GM18507 (cell line): ENCODE measurements around the gene STARD3NL.
"Not testable (repeated sequence)": the region's sequence is repeated elsewhere in the genome, so short reads cannot be mapped to it uniquely, and the experiment has no call there.

Source experiments
- DNase-seq: peaks from one replicate; pipeline ENCODE4 v3.0.0; 2011; ENCODE audit warnings: low read depth; ENCODE audit not compliant: insufficient read length; ENCODE audit errors: extremely low spot score
- FAIRE-seq: peaks from 2 replicates; lab custom pipeline; 2011; peaks lifted over from hg19 to GRCh38; lab: Jason Lieb, UNC

The STARD3NL gene

DNA sequence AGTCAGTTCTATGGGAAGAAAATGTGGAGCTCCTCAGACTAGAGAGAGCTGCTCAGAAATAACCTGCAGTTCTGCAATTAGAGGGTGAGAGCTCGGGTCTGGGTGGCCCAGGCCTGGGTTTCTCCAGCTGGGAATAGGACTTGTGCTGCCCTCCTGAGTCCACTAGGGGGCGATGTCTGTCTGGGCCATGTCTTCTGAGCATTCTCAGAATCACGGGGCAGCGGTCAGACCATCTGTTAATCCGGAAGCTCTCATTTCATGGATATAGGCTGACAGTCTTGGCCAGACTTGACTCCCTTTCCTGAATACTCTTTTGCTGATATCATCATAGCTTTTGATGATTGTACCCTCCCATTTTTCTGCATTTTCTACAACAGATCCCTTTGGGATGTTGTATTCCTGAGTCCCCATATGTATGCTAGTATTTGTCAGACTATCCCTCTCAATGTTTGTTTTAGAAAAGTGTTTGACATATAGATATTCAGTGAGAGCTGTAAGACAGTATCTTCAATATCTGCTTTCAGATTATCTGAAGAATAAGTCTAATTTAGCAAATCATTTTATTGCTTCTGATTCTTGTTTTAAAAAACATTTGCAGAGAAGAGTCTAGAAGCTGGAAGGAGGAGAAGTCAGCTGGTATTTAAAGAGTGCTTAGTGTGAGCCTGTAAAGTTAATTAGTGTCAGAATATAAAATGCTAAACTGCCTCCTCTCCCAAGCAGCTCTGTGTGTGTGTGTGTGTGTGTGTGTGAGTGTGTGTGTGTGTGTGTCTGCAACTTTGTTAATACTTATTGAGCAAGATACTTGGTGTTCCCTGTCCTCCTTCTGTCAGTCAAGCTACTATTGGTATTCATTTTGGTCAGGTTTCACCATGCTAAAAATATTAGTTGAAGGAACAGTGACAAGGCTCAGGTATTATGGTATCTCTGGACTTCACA, 38.0 kb downstream of the STARD3NL start:
- peak; percentile 62 for DNase-seq
- peak; percentile 96 for FAIRE-seq

DNA sequence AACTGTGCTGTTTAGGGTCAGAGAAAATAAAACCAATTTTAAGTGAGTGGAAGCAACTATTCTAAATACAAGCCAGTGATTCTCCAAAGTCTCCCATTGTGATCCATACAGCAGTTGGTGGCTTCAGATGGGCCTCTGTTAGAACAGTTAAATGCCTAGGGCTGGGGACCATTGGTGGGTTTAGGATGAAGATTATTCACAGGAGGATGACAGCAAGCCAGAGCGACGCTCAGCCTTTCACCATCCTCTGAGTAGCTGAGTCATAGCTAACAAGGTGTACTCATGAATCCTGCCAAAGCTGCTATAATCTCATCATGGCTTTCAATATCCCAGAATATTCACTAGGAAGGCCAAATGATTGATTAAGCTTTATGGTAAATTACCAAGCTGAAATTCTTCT, 39.6 kb downstream of the STARD3NL start:
- FAIRE-seq (no peak), DNase-seq (no peak)

DNA sequence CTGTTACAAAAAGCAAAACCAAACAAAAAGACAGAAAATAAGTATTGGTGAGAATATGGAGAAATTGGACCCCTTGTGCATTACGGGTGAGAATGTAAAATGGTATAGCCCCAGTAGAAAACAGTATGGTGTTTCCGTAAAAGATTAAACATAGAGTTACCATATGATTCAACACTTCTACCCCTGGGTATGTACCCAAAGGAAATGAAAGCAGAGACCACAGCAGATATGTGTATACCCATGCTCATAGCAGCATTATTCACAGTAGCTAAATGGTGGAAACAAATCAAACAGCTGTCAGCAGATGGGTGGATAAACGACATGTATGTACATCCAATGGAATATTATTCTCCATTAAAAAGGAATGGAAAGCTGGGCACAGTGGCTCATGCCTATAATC, 42.4 kb downstream of the STARD3NL start:
- no peak for DNase-seq
- no peak for FAIRE-seq

- peak; percentile 96 for FAIRE-seq
- peak; percentile 7 for DNase-seq
These were observed 44.5 kb downstream of the STARD3NL start for GRCh38 chr7:38222481-38223096.

DNA sequence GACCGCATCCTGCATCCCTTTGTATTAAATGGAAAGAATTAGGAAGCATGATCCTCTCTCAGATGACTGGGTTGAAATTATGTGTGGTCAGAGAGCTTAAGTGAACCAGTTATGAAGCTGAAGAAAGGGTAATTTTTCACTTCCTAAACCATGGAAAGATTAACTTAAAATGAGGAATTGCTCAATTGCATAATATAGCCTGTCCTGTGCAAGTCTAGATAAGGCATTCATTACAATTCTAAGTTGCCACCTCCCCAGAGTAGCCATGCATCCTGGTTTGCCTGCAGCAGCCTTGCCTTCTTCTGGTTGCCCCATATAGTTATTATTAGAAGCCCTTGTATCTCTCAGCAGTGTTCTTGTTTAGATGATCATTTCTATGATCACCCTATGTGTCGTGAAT, 45.3 kb downstream of the STARD3NL start:
- no peak for FAIRE-seq
- DNase-seq, result no peak

DNA sequence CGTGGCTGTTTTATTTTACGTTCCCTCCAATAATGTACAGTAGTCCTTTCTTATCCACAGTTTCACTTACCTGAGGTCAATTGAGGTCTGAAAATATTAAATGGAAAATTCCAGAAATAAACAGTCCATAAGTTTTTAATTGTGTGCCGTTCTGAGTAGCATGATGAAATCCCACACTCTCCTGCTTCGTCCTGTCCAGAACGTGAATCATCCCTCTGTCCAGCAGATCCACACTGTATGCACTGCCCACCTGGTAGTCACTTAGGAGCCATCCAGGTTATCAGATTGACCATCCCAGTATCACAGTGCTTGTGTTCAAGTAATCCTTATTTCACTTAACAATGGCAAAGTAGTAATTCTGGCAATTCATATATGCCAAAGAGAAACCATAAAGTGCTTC, 46.3 kb downstream of the STARD3NL start:
- no peak for DNase-seq
- FAIRE-seq, result no peak

GRCh38 chr7:38229386-38229785, 51.3 kb downstream of the STARD3NL start:
- no peak for DNase-seq
- FAIRE-seq, result no peak

- FAIRE-seq, result no peak
- no peak for DNase-seq
These were observed 52.0 kb downstream of the STARD3NL start for GRCh38 chr7:38229884-38230642.

- peak; percentile 90 for FAIRE-seq
- peak; percentile 11 for DNase-seq
These were observed 54.7 kb downstream of the STARD3NL start for GRCh38 chr7:38232502-38233366.

DNA sequence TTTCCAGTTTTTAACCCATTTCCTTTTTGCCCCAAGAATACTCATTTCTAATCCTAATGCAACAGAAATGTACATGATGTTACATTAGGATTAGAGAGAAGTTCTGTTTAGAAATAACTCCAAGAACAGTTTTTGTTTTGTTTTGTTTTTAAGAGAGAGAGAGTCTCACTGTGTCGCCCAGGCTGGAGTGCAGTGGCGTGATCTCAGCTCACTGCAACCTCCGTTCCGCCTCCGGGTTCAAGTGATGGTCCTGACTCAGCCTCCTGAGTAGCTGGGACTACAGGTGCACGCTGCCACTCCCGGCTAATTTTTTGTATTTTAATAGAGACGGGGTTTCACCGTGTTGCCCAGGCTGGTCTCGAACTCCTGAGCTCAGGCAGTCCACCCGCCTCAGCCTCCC, 56.7 kb downstream of the STARD3NL start:
- DNase-seq, FAIRE-seq: not testable (repeated sequence)

DNA sequence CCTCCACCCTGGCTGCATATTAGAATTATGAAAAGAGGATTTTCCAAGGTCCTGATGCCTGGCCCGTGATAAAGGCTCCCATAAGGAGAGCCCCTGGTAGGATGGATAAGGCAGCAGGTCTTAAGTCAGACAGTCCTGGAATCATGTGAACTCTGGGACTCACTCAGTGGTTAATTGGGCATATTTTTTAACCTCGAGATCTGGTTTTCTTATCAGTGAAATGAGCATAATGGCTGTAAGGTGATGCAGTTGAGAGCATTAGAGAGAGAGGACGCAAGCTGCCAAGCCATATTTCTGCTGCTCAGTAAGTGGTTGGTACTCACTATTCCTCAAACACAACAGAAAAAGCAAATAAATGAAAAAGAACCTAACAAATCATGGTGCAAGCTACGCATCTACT, 57.6 kb downstream of the STARD3NL start:
- FAIRE-seq, result no peak
- DNase-seq, result no peak

DNA sequence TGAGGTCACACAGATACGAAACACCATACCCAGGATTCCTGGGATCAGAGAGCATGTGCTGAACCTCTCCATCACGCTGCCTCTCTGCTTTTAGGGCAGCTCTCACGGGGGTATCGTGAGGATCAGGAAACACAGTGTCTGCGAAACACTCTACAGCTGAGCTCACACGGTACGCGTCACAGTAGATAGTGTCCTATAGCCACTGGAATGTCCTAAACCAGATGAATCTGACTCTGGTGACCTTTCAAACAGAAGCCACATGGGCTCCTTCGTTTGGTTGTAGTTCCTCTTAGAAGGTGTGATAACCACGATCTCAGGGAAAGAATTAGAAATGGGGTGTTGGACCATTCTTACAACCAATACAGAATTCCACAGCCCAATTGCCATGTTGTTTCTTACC, 61.1 kb downstream of the STARD3NL start:
- DNase-seq, FAIRE-seq: not testable (repeated sequence)

GRCh38 chr7:38241071-38241470, 63.0 kb downstream of the STARD3NL start:
- FAIRE-seq, result no peak
- DNase-seq, result no peak

DNA sequence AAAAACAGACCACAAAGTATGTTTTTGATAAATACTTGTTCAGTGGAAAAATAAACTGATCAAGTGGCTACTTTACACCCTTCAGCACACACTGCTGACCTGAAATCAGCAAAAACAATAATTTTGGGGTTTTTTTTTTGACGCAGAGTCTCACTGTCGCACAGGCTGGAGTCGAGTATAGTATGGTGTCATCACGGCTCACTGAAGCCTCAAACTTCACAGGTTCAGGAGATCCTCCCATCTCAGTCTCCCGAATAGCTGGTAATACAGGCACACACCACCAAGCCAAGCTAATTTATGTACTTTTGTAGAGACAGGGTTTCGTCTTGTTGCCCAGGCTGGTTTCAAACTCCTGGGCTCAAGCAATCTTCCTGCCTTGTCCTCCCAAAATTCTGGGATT, 64.8 kb downstream of the STARD3NL start:
- DNase-seq (no peak), FAIRE-seq (no peak)

- not testable (repeated sequence) for FAIRE-seq, DNase-seq
These were observed 65.3 kb downstream of the STARD3NL start for GRCh38 chr7:38243345-38243744.

GRCh38 chr7:38244516-38244915, 66.5 kb downstream of the STARD3NL start:
- DNase-seq (no peak), FAIRE-seq (no peak)

DNA sequence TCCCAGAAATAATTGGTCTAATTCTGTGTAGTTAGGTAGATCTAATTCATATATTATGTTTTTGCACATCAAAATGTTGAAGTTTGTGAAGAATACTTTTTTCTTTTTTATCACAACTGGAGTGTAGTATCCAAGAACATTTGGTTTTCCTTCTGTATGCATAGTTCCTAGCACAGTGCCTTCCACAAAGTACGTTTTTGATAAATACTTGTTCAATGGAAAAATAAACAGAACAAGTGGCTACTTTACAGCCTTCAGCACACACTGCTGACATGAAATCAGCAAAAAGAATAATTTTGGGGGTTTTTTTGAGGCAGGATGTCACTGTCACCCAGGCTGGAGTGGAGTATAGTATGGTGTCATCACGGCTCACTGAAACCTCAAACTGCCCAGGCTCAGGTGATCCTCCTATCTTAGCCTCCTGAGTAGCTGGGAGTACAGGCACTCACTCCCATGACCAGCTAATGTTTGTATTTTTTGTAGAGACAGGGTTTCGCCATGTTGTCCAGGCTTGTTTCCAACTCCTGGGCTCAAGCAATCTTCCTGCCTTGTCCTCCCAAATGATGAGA, 67.4 kb downstream of the STARD3NL start:
- DNase-seq, result no peak
- no peak for FAIRE-seq

DNA sequence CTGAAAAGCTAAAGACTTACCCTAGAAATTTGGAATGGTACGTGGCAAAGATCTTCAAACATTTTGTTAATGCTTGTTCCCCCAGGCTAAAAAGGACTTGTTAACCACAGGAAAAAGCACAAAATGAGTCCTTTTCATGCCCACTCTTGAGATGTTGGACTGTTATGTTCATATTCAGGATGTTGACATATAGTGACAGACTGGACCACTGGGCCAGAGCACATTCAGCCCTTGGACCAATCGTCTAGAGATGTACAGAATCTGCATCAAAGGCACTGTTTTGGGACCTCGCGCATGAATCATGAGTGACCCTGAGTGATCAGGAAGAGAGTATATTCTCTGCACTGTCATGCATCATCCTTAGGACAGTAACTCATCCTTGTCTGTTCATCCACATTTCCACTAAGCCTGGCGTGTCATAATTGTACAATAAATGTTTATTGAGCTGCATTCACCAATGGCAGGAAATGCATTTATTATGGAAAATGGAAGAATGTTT, 70.1 kb downstream of the STARD3NL start:
- FAIRE-seq (no peak), DNase-seq (no peak)

DNA sequence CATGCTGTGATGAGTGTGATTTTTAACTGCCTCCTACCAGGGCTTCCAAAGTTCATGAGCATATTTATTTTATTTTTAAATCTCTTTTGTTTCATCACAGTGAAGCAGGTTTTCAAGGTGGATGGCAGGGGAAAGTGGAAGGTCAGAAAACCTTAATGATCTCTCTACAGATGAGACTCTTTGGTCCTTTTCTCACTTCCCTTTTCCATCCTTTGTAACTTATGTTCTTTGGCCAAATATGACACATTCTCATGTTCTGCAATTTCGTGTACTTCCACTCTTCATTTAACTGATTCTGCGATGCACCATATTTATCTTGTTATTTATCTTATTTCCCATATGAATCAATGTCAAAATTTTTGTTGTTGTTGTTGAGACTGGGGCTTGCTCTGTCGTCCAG, 71.8 kb downstream of the STARD3NL start:
- FAIRE-seq, result peak; percentile 68
- not testable (repeated sequence) for DNase-seq
